Esophagus muscularis mucosa (tissue), 4 donors: ENCODE results near the gene TAS2R5.

Experiments
- CTCF ChIP-seq, 3 experiments: fragments of 200-600 bp in 2 of 3; fragments of 450-650 bp in 1 of 3; sonication (generic) in 2 of 3; IDR thresholded peaks; one replicate each; pipeline ENCODE4 v1.5.1; 2017 to 2019; ENCODE audit warnings: antibody characterized with exemption in 3 of 3, mild to moderate bottlenecking in 2 of 3, moderate library complexity in 1 of 3
- EP300 ChIP-seq: sonication (generic); formaldehyde crosslinking; IDR thresholded peaks from one replicate; pipeline ENCODE4 v1.6.1; 2017; ENCODE audit warnings: antibody characterized with exemption
- POLR2A ChIP-seq: fragments of 450-650 bp; IDR thresholded peaks from one replicate; pipeline ENCODE4 v1.6.1; 2017; ENCODE audit warnings: antibody characterized with exemption, moderate library complexity, mild to moderate bottlenecking, low read depth
- POLR2AphosphoS5 ChIP-seq, 2 donors: sonication (generic); formaldehyde crosslinking; IDR thresholded peaks; one replicate each; pipeline ENCODE4 v1.6.1; 2017; ENCODE audit warnings: antibody characterized with exemption in 2 of 2

- TF ChIP-seq CTCF (IDR thresholded peaks at IDR 0.05) (no peak), EP300 (no peak), POLR2AphosphoS5 (IDR thresholded peaks at IDR 0.05) (no peak), POLR2A (no peak)
Observed at GRCh38 chr7:141840708-141841107, 50.7 kb downstream of the TAS2R5 start.
